ENCODE results near the gene FRYL.
"Not testable (repeated sequence)": the region's sequence is repeated elsewhere in the genome, so short reads cannot be mapped to it uniquely, and the experiment has no call there.

Gene FRYL

GRCh38 chr4:48816971-48817370, 36.9 kb upstream of the FRYL start:
- H3K9me3 ChIP-seq (ENCODE audit: low read length): no peaks in the 10 kb centered on the region
- H3K36me3 ChIP-seq (ENCODE audit: insufficient read depth, low read length): no peaks in the 10 kb centered on the region
- no peaks in the 10 kb centered on the region for H3K9me2 ChIP-seq (ENCODE audit: low read depth, low read length)
- H3K79me2 ChIP-seq (ENCODE audit: insufficient read depth, low read length): no peaks in the 10 kb centered on the region
- H3K9ac ChIP-seq (ENCODE audit: low read length): no peak overlapping the region
- no peak overlapping the region for H2AFZ ChIP-seq (ENCODE audit: low read length)
- no peak for TF ChIP-seq EZH2 (IDR thresholded peaks at IDR 0.05; ENCODE audit: borderline replicate concordance, low read length)
- TF ChIP-seq CTCF (IDR thresholded peaks at IDR 0.05; ENCODE audit: low read length): no peak
- no peak overlapping the region for H3K4me2 ChIP-seq (ENCODE audit: low read length)
- H3K27ac ChIP-seq (ENCODE audit: low read depth, low read length, poor library complexity, severe bottlenecking): no peak overlapping the region
- H3K4me3 ChIP-seq (ENCODE audit: low read depth, low read length, poor library complexity, severe bottlenecking): no peak overlapping the region
- no peaks in the 10 kb centered on the region for H4K20me1 ChIP-seq (ENCODE audit: insufficient read depth, low read length)
- H3K27me3 ChIP-seq (ENCODE audit: insufficient read depth, low read length): no peaks in the 10 kb centered on the region
- peaks cover 10% of the 10 kb centered on the region for H3K4me1 ChIP-seq (ENCODE audit: insufficient read depth, low read length, severe bottlenecking)
- H3F3A ChIP-seq (ENCODE audit: insufficient read depth, low read length): no peaks in the 10 kb centered on the region

GRCh38 chr4:48816297-48816696, 36.2 kb upstream of the FRYL start:
- H3K79me2 ChIP-seq (ENCODE audit: insufficient read depth, low read length); H3K36me3 ChIP-seq (ENCODE audit: insufficient read depth, low read length); H3F3A ChIP-seq (ENCODE audit: insufficient read depth, low read length); H3K9me2 ChIP-seq (ENCODE audit: low read depth, low read length); H4K20me1 ChIP-seq (ENCODE audit: insufficient read depth, low read length); H3K27me3 ChIP-seq (ENCODE audit: insufficient read depth, low read length); H3K4me3 ChIP-seq (ENCODE audit: low read depth, low read length, poor library complexity, severe bottlenecking); H3K9ac ChIP-seq (ENCODE audit: low read length); H3K9me3 ChIP-seq (ENCODE audit: low read length); H2AFZ ChIP-seq (ENCODE audit: low read length); H3K4me2 ChIP-seq (ENCODE audit: low read length); H3K27ac ChIP-seq (ENCODE audit: low read depth, low read length, poor library complexity, severe bottlenecking): not testable (repeated sequence)
- peaks cover 10% of the 10 kb centered on the region for H3K4me1 ChIP-seq (ENCODE audit: insufficient read depth, low read length, severe bottlenecking)

GRCh38 chr4:48815483-48815882, 35.4 kb upstream of the FRYL start:
- Histone ChIP-seq H3K9me2 (ENCODE audit: low read depth, low read length) (no peaks in the 10 kb centered on the region), H3K9me3 (ENCODE audit: low read length) (no peaks in the 10 kb centered on the region), H4K20me1 (ENCODE audit: insufficient read depth, low read length) (no peaks in the 10 kb centered on the region), H3K79me2 (ENCODE audit: insufficient read depth, low read length) (no peaks in the 10 kb centered on the region), H3K27ac (ENCODE audit: low read depth, low read length, poor library complexity, severe bottlenecking) (no peak overlapping the region), H3K36me3 (ENCODE audit: insufficient read depth, low read length) (no peaks in the 10 kb centered on the region), H3K27me3 (ENCODE audit: insufficient read depth, low read length) (no peaks in the 10 kb centered on the region), H3K4me2 (ENCODE audit: low read length) (0 out of 2 replicates have a peak overlapping the region, but pooled peaks have one; percentile 17), H3K4me1 (ENCODE audit: insufficient read depth, low read length, severe bottlenecking) (peaks cover 10% of the 10 kb centered on the region), H3K9ac (ENCODE audit: low read length) (no peak overlapping the region), H3K4me3 (ENCODE audit: low read depth, low read length, poor library complexity, severe bottlenecking) (no peak overlapping the region), H3F3A (ENCODE audit: insufficient read depth, low read length) (no peaks in the 10 kb centered on the region), H2AFZ (ENCODE audit: low read length) (no peak overlapping the region)
- TF ChIP-seq CTCF (IDR thresholded peaks at IDR 0.05; ENCODE audit: low read length): no peak
- no peak for TF ChIP-seq EZH2 (IDR thresholded peaks at IDR 0.05; ENCODE audit: borderline replicate concordance, low read length)

GRCh38 chr4:48813964-48814363, 33.9 kb upstream of the FRYL start:
- no peak for TF ChIP-seq CTCF (IDR thresholded peaks at IDR 0.05; ENCODE audit: low read length)
- no peak for TF ChIP-seq EZH2 (IDR thresholded peaks at IDR 0.05; ENCODE audit: borderline replicate concordance, low read length)
- H3F3A ChIP-seq (ENCODE audit: insufficient read depth, low read length): no peaks in the 10 kb centered on the region
- H3K9me3 ChIP-seq (ENCODE audit: low read length): no peaks in the 10 kb centered on the region

More at GRCh38 chr4:48813964-48814363, 33.9 kb upstream of the FRYL start:
- Histone ChIP-seq H3K79me2 (ENCODE audit: insufficient read depth, low read length) (no peaks in the 10 kb centered on the region), H3K36me3 (ENCODE audit: insufficient read depth, low read length) (no peaks in the 10 kb centered on the region), H3K9ac (ENCODE audit: low read length) (no peak overlapping the region), H2AFZ (ENCODE audit: low read length) (no peak overlapping the region), H3K4me1 (ENCODE audit: insufficient read depth, low read length, severe bottlenecking) (peaks cover 10% of the 10 kb centered on the region), H4K20me1 (ENCODE audit: insufficient read depth, low read length) (no peaks in the 10 kb centered on the region), H3K9me2 (ENCODE audit: low read depth, low read length) (no peaks in the 10 kb centered on the region), H3K27ac (ENCODE audit: low read depth, low read length, poor library complexity, severe bottlenecking) (no peak overlapping the region), H3K4me3 (ENCODE audit: low read depth, low read length, poor library complexity, severe bottlenecking) (no peak overlapping the region), H3K27me3 (ENCODE audit: insufficient read depth, low read length) (no peaks in the 10 kb centered on the region), H3K4me2 (ENCODE audit: low read length) (no peak overlapping the region)

Data from OCI-LY1 (cell line).